PFSK-1 (cell line): ENCODE data around the gene TCTN2.

ENCODE experiments used
- FOXP2 ChIP-seq: optimal IDR thresholded peaks from 2 replicates; pipeline ENCODE3; 2011; ENCODE audit warnings: borderline replicate concordance, control low read depth, inconsistent platforms; ENCODE audit not compliant: insufficient read depth; ENCODE audit errors: extremely low read length, extremely low read depth
- POLR2AphosphoS5 ChIP-seq: IDR thresholded peaks from 2 replicates; pipeline ENCODE4 v1.6.1; 2012; ENCODE audit warnings: low read depth, mild to moderate bottlenecking, control low read depth, low read length, moderate library complexity
- SIN3A ChIP-seq: IDR thresholded peaks from 2 replicates; pipeline ENCODE4 v1.6.1; 2012; ENCODE audit warnings: mild to moderate bottlenecking, low read length, moderate library complexity, borderline replicate concordance; ENCODE audit not compliant: insufficient read depth
- TAF1 ChIP-seq: IDR thresholded peaks from 2 replicates; pipeline ENCODE4 v1.6.1; 2012; ENCODE audit warnings: low read length, control low read depth, borderline replicate concordance; ENCODE audit not compliant: insufficient read depth
- TF ChIP-seq, protein P1 (sequence below), 2 experiments: IDR thresholded peaks; 2 replicates each; pipeline versions ENCODE4 v1.6.1 to v1.8.0; 2011 to 2012; ENCODE audit warnings: low read depth in 2 of 2, low read length in 2 of 2, control low read depth in 1 of 2, inconsistent platforms in 1 of 2, mild to moderate bottlenecking in 1 of 2, moderate library complexity in 1 of 2; ENCODE audit not compliant: insufficient read depth in 1 of 2

TCTN2 gene

DNA sequence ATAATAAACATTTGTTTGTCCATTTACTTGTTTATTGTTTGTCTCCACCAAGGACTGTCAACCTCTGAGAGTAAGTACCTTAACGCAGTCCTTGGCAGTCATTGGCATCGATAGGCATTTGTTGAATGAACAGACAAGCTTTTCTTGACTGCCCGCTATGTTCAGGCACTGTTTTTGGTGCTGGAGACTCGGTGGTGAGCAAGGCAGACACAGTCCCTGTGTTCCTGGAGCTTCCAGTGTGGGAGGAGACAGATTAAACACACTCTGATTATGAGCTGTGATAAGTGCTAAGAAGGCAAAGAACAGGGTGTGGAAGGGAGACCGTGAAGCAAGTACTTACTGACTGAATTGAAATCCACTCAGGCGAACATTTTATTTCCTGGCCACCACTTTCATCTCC lies 42.5 kb downstream of the TCTN2 start:
- TF ChIP-seq, protein P1, sequence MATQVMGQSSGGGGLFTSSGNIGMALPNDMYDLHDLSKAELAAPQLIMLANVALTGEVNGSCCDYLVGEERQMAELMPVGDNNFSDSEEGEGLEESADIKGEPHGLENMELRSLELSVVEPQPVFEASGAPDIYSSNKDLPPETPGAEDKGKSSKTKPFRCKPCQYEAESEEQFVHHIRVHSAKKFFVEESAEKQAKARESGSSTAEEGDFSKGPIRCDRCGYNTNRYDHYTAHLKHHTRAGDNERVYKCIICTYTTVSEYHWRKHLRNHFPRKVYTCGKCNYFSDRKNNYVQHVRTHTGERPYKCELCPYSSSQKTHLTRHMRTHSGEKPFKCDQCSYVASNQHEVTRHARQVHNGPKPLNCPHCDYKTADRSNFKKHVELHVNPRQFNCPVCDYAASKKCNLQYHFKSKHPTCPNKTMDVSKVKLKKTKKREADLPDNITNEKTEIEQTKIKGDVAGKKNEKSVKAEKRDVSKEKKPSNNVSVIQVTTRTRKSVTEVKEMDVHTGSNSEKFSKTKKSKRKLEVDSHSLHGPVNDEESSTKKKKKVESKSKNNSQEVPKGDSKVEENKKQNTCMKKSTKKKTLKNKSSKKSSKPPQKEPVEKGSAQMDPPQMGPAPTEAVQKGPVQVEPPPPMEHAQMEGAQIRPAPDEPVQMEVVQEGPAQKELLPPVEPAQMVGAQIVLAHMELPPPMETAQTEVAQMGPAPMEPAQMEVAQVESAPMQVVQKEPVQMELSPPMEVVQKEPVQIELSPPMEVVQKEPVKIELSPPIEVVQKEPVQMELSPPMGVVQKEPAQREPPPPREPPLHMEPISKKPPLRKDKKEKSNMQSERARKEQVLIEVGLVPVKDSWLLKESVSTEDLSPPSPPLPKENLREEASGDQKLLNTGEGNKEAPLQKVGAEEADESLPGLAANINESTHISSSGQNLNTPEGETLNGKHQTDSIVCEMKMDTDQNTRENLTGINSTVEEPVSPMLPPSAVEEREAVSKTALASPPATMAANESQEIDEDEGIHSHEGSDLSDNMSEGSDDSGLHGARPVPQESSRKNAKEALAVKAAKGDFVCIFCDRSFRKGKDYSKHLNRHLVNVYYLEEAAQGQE (IDR thresholded peaks at IDR 0.05; ENCODE audit: insufficient read depth in 1 of 2, low read depth in 2 of 2, low read length in 2 of 2): no peak
- no peak for TF ChIP-seq POLR2AphosphoS5
- no peak for TF ChIP-seq TAF1
- TF ChIP-seq FOXP2: no peak
- TF ChIP-seq SIN3A: no peak

DNA sequence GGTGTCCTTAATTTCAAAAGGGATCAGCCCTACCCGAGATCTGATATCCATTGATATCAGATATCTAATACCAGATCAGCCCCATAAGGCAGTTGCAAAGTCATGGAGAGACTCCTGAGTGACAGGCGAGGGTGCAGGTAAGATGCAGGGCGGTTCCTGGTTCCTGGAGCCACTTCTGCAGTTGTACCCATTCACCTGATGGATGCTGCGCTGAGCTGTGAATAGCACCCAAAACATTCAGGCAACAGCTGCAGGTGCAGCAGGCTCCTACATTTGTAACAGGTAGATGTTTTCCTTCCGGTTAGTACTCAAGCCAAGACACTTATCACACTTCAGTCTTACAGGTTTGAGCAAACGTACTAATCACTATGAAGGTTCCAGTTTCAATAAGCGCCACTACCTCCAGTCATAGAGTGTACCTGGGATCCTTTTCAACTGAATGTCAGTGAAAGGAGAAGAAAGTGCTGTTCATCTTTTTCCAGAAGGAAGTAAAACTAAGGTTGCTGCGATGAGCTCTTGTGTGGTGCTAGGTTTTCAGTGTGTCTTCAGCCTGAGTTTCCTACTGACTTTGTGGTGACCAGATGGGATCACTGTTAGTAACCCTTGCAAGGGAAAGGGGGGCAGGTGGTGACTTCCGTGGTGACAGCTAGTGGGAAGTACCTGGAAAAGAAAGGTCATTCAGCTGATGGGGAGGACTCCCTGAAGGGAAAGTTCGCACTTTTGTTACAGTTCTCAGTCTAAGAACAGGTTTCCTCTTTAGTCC lies 43.1 kb downstream of the TCTN2 start:
- TF ChIP-seq POLR2AphosphoS5: no peak
- no peak for TF ChIP-seq FOXP2
- TF ChIP-seq, protein P1 (IDR thresholded peaks at IDR 0.05; ENCODE audit: insufficient read depth in 1 of 2, low read depth in 2 of 2, low read length in 2 of 2): no peak
- no peak for TF ChIP-seq TAF1

DNA sequence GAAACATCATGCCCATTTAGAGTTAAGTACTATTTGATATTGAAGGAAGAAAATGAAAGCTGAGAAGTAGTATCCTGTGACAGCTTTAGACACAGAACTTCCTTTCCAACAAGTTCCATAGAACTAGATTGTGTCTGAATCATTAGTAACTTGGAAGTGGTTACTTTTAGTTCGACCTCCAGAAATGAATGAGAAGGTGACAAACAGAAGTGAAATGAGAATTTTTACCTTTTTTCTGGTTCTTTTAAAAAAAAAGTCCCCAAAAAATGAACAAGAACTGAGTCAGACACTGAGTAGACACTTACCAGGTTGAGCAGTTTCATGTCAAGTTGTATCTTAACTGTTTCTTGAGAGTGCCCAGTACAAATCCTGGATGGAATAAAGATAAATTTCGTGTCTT lies 44.3 kb downstream of the TCTN2 start:
- TF ChIP-seq, protein P1 (IDR thresholded peaks at IDR 0.05; ENCODE audit: insufficient read depth in 1 of 2, low read depth in 2 of 2, low read length in 2 of 2): no peak
- TF ChIP-seq SIN3A (no peak), FOXP2 (no peak)

DNA sequence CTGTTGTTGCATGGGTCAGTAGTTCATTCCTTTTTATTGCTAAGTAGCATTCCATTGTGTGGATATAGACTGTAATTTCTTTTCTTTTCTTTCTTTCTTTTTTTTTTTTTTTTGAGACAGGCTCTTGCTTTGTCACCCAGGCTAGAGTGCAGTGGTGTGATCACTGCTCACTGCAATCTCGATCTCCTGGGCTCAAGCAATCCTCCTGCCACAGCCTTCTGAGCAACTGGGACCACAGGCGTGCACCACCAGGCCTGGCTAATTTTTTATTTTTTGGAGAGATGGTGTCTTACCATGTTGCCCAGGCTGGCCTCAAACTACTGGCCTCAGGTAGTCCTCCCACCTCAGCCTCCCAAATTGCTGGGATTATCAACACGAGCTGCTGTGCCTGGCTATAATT lies 46.4 kb downstream of the TCTN2 start:
- TF ChIP-seq, protein P1 (IDR thresholded peaks at IDR 0.05; ENCODE audit: insufficient read depth in 1 of 2, low read depth in 2 of 2, low read length in 2 of 2): no peak
- no peak for TF ChIP-seq TAF1
- TF ChIP-seq POLR2AphosphoS5: no peak
- TF ChIP-seq SIN3A: no peak
- TF ChIP-seq FOXP2: no peak
